Esophagus squamous epithelium (tissue), 5 donors: ENCODE results near the gene TUT4. TPM values are rescaled to one million over a fixed set of nuclear protein-coding genes. Genes with fewer than 3 reads are reported as not detected.

ENCODE experiments used
- DNase-seq: peaks from one replicate; lab custom pipeline; 2025; lab: John Stamatoyannopoulos, UW
- H3K27ac ChIP-seq, 4 donors: fragments of 200-600 bp; sonication (generic); one replicate each; pipeline ENCODE4 v1.5.1; 2016 to 2019; ENCODE audit warnings: mild to moderate bottlenecking in 1 of 4
- H3K27me3 ChIP-seq, 4 donors: fragments of 200-600 bp; sonication (generic); 1 replicate in 3 of 4; 2 replicates in 1 of 4; pipeline versions ENCODE4 v1.5.1 to v1.6.0; 2017 to 2021; ENCODE audit warnings: antibody characterized with exemption in 1 of 4
- H3K36me3 ChIP-seq, 3 donors: fragments of 200-600 bp; sonication (generic); one replicate each; pipeline ENCODE4 v1.5.1; 2016 to 2019
- H3K4me1 ChIP-seq, 3 donors: fragments of 200-600 bp; sonication (generic); one replicate each; pipeline ENCODE4 v1.5.1; 2017 to 2019
- H3K4me3 ChIP-seq, 4 donors: fragments of 200-600 bp; sonication (generic); 1 replicate in 3 of 4; 2 replicates in 1 of 4; pipeline ENCODE4 v1.5.1; 2016 to 2019; ENCODE audit warnings: mild to moderate bottlenecking in 2 of 4, moderate library complexity in 1 of 4
- H3K9me3 ChIP-seq, 3 donors: fragments of 200-600 bp; sonication (generic); one replicate each; pipeline ENCODE4 v1.5.1; 2016 to 2019
- CTCF ChIP-seq, 6 experiments: fragments of 450-650 bp in 4 of 6; fragments of 200-600 bp in 2 of 6; sonication (generic) in 2 of 6; IDR thresholded peaks; one replicate each; pipeline ENCODE4 v1.5.1; 2016 to 2019; ENCODE audit warnings: antibody characterized with exemption in 6 of 6, mild to moderate bottlenecking in 4 of 6, moderate library complexity in 4 of 6
- POLR2A ChIP-seq, 4 donors: fragments of 450-650 bp; IDR thresholded peaks; one replicate each; pipeline ENCODE4 v1.6.1; 2017; ENCODE audit warnings: antibody characterized with exemption in 4 of 4, mild to moderate bottlenecking in 4 of 4, moderate library complexity in 3 of 4
- WGBS, 2 donors: methylation state at CpG; one replicate each; pipeline ENCODE4 v1.1.5; 2018; 5-methylcytosine and 5-hydroxymethylcytosine counted together
- intact Hi-C: fragments of 100-400 bp; cut with DNase I; formaldehyde crosslinking; loops from one replicate; pipeline ENCODE4 v1.15.0; 2022
- total RNA-seq, 4 donors: library from RNA; depleted of rRNA; stranded (reverse); fragments of >200 nt; gene quantifications; one replicate each; pipeline ENCODE4 v1.1.0, GENCODE V29; 2016
- donor health status: DM: yes; HTN: yes; CAD: no.

TUT4 gene
- total RNA-seq, 4 donors from 2014 or later = 18.9 to 56.1 (median 26.8) TPM

GRCh38 chr1:52572387-52572786, 19.5 kb upstream of the TUT4 start:
- H3K9me3 ChIP-seq = no peaks in the 10 kb centered on the region
- H3K4me1 ChIP-seq = peaks cover 0 to 14% (median 9%) of the 10 kb centered on the region in 3 donors
- H3K27ac ChIP-seq = no peak overlapping the region
- TF ChIP-seq POLR2A (IDR thresholded peaks at IDR 0.05) (no peak), CTCF (IDR thresholded peaks at IDR 0.05) (no peak)
- H3K4me3 ChIP-seq = no peak overlapping the region
- 93 to 94% methylated on average over 4 of the region's 4 CpGs for WGBS, 2 donors
- no peak for DNase-seq
- no peaks in the 10 kb centered on the region for H3K36me3 ChIP-seq
- H3K27me3 ChIP-seq = no peaks in the 10 kb centered on the region
- intact Hi-C loops = no loop called here

GRCh38 chr1:52571783-52572182, 18.9 kb upstream of the TUT4 start:
- no peak overlapping the region for H3K4me3 ChIP-seq
- no peaks in the 10 kb centered on the region for H3K27me3 ChIP-seq
- TF ChIP-seq POLR2A (IDR thresholded peaks at IDR 0.05) = no peak
- no peak for TF ChIP-seq CTCF (IDR thresholded peaks at IDR 0.05)
- peaks cover 0 to 14% (median 9%) of the 10 kb centered on the region in 3 donors for H3K4me1 ChIP-seq
- H3K9me3 ChIP-seq = no peaks in the 10 kb centered on the region
- intact Hi-C loops = no loop called here
- 69 to 79% methylated on average over 1 of the region's 1 CpG for WGBS, 2 donors
- no peaks in the 10 kb centered on the region for H3K36me3 ChIP-seq
- H3K27ac ChIP-seq = no peak overlapping the region
- no peak for DNase-seq

GRCh38 chr1:52569449-52570210, 16.7 kb upstream of the TUT4 start:
- WGBS, 2 donors = 51 to 62% methylated on average over 7 of the region's 7 CpGs
- H3K9me3 ChIP-seq = no peaks in the 10 kb centered on the region

GRCh38 chr1:52567943-52568342, 15.1 kb upstream of the TUT4 start:
- Histone ChIP-seq H3K27ac (no peak overlapping the region), H3K4me1 (no peaks in the 10 kb centered on the region), H3K36me3 (no peaks in the 10 kb centered on the region), H3K9me3 (no peaks in the 10 kb centered on the region), H3K4me3 (no peak overlapping the region), H3K27me3 (no peaks in the 10 kb centered on the region)
- WGBS, 2 donors = 53 to 64% methylated on average over 5 of the region's 5 CpGs
- intact Hi-C loops = no loop called here
- TF ChIP-seq CTCF (IDR thresholded peaks at IDR 0.05) (no peak), POLR2A (IDR thresholded peaks at IDR 0.05) (no peak)
- no peak for DNase-seq

More at GRCh38 chr1:52569449-52570210, 16.7 kb upstream of the TUT4 start:
- H3K4me1 ChIP-seq = peaks cover 0 to 7% (median 4%) of the 10 kb centered on the region in 3 donors
- H3K27me3 ChIP-seq = no peaks in the 10 kb centered on the region
- TF ChIP-seq POLR2A (IDR thresholded peaks at IDR 0.05) (no peak), CTCF (IDR thresholded peaks at IDR 0.05) (no peak)
- H3K27ac ChIP-seq = no peak overlapping the region
- H3K4me3 ChIP-seq = no peak overlapping the region
- no peak for DNase-seq
- intact Hi-C loops = no loop called here
- no peaks in the 10 kb centered on the region for H3K36me3 ChIP-seq

- intact Hi-C loops = no loop called here
Observed at GRCh38 chr1:52562766-52563165, 9.9 kb upstream of the TUT4 start.

More at GRCh38 chr1:52562766-52563165, 9.9 kb upstream of the TUT4 start:
- no peaks in the 10 kb centered on the region for H3K36me3 ChIP-seq
- H3K4me3 ChIP-seq = no peak overlapping the region
- no peaks in the 10 kb centered on the region for H3K9me3 ChIP-seq
- WGBS, 2 donors = 81 to 84% methylated on average over 3 of the region's 3 CpGs
- no peak for DNase-seq
- TF ChIP-seq POLR2A (IDR thresholded peaks at IDR 0.05) (no peak), CTCF (IDR thresholded peaks at IDR 0.05) (no peak)
- H3K4me1 ChIP-seq = no peaks in the 10 kb centered on the region
- H3K27me3 ChIP-seq = no peaks in the 10 kb centered on the region
- no peak overlapping the region for H3K27ac ChIP-seq
